Panc1 (cell line): ENCODE measurements around the gene CHTF8. TPM values are rescaled to one million over a fixed set of nuclear protein-coding genes. Genes with fewer than 3 reads are reported as not detected.

ENCODE experiments used
- ATAC-seq: fragments of 200-7000 bp; cut with Tn5 transposase; 2 replicates; pipeline ENCODE4 v1.9.1; 2020; ENCODE audit warnings: mild to moderate bottlenecking, moderate library complexity
- BruUV-seq: library from RNA; stranded (reverse); fragments of 400-500 nt; replicated peaks from 2 replicates; lab custom pipeline; 2021; lab: Mats Ljungman, UMichigan
- CTCF ChIA-PET: fragments of 300-600 bp; sonication (Branson Sonifier 250); formaldehyde crosslinking; loops from one replicate; lab custom pipeline; 2022; ENCODE audit warnings: antibody characterized with exemption; lab: Charles Lee
- POLR2A ChIA-PET: fragments of 300-600 bp; sonication (Branson Sonifier 250); formaldehyde crosslinking; loops from one replicate; lab custom pipeline; 2022; ENCODE audit warnings: antibody characterized with exemption; lab: Charles Lee
- DNase-seq: peaks from one replicate; pipeline ENCODE4 v3.0.0-alpha.2; 2010; ENCODE audit warnings: low read depth, low spot score
- H3K27ac ChIP-seq: 2 replicates; pipeline ENCODE4 v1.5.1; 2011; ENCODE audit warnings: mild to moderate bottlenecking, low read length, inconsistent platforms
- H3K27me3 ChIP-seq: fragments of 200-500 bp; sonication (Bioruptor generic); 2 replicates; pipeline ENCODE4 v1.6.0; 2014; ENCODE audit warnings: low read length, inconsistent platforms; ENCODE audit not compliant: control insufficient read depth, insufficient read depth
- H3K36me3 ChIP-seq: fragments of 200-500 bp; sonication (Bioruptor generic); 2 replicates; pipeline ENCODE4 v1.5.1; 2014; ENCODE audit warnings: inconsistent platforms, mild to moderate bottlenecking, low read length, moderate library complexity; ENCODE audit not compliant: control insufficient read depth, insufficient read depth
- H3K4me1 ChIP-seq: 2 replicates; pipeline ENCODE4 v1.5.1; 2011; ENCODE audit warnings: inconsistent platforms, mild to moderate bottlenecking, low read length, moderate library complexity; ENCODE audit not compliant: control insufficient read depth, insufficient read depth
- H3K4me3 ChIP-seq, 2 experiments: 2 replicates each; pipeline ENCODE4 v1.5.1; 2011 to 2012; ENCODE audit warnings: low read depth in 2 of 2, low read length in 2 of 2, mild to moderate bottlenecking in 2 of 2, inconsistent platforms in 1 of 2, moderate library complexity in 1 of 2
- H3K9me3 ChIP-seq: fragments of 200-500 bp; sonication (Bioruptor generic); 2 replicates; pipeline ENCODE4 v1.5.1; 2014; ENCODE audit warnings: low read depth, mild to moderate bottlenecking, inconsistent platforms, low read length, moderate library complexity; ENCODE audit not compliant: control insufficient read depth, insufficient read depth
- POLR2AphosphoS5 ChIP-seq: IDR thresholded peaks from 2 replicates; pipeline ENCODE4 v1.6.1; 2012; ENCODE audit warnings: mild to moderate bottlenecking, low read depth, low read length, moderate library complexity
- REST ChIP-seq, 2 experiments: IDR thresholded peaks; 2 replicates each; pipeline ENCODE4 v1.6.1; 2011 to 2012; ENCODE audit warnings: low read depth in 2 of 2, control low read depth in 1 of 2, low read length in 1 of 2, mild to moderate bottlenecking in 1 of 2, moderate library complexity in 1 of 2; ENCODE audit not compliant: insufficient read depth in 1 of 2
- SIN3A ChIP-seq: IDR thresholded peaks from 2 replicates; pipeline ENCODE4 v1.6.1; 2012; ENCODE audit warnings: low read depth, mild to moderate bottlenecking, low read length, moderate library complexity, borderline replicate concordance; ENCODE audit not compliant: insufficient read depth
- TCF7L2 ChIP-seq: IDR thresholded peaks from 2 replicates; pipeline ENCODE4 v1.6.1; 2011; ENCODE audit warnings: mild to moderate bottlenecking, low read depth, low read length, inconsistent platforms
- in situ Hi-C: cut with HindIII; loops from 2 replicates; pipeline ENCODE4 v1.10.0; 2016; ENCODE audit warnings: low sequenced_read_pairs, low pct_unique_long_range_greater_than_20kb
- intact Hi-C: fragments of 100-400 bp; cut with micrococcal nuclease; formaldehyde crosslinking; loops from one replicate; pipeline ENCODE4 v1.10.0; 2022; ENCODE audit not compliant: unreplicated experiment
- total RNA-seq: library from RNA; stranded (reverse); gene quantifications from one replicate; pipeline ENCODE4 v1.2.1, GENCODE V29; 2021; ENCODE audit not compliant: unreplicated experiment
- TF ChIP-seq, protein P1 (sequence below): fragments of 450-650 bp; IDR thresholded peaks from 2 replicates; pipeline ENCODE4 v1.5.1; 2017; ENCODE audit warnings: mild to moderate bottlenecking

CHTF8 gene
- total RNA-seq, 1 experiment from 2014 or later, result 116 TPM

DNA sequence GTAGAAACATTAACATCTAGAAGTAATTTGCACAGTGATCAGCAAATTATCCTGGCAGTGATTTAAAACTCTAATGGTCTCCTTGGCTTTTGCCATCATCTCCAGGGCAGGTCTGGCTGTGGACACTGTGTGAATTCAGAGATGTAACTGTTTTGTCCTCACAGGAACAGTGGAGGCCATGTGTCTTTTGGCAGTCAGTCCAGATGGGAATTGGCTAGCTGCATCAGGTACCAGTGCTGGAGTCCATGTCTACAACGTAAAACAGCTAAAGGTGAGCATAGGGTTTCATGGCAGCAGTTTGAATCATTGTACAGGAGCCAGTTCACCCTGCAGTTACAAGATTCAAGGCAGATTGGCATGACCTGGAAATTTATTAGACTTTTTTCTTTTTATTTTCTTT is 27.8 kb upstream of the CHTF8 start:
- in situ Hi-C loops, result no loop called here
- intact Hi-C loops, result no loop called here
- CTCF ChIA-PET, result interaction anchor here (0.8 kb wide), 1 partner anchor 1076 kb away, joined by 6 read pairs; no protein-coding TSS in a partner anchor
- Histone ChIP-seq H3K36me3 (peaks cover 16% of the 10 kb centered on the region), H3K9me3 (no peaks in the 10 kb centered on the region), H3K4me1 (no peaks in the 10 kb centered on the region), H3K27ac (no peak overlapping the region), H3K4me3 (no peak overlapping the region), H3K27me3 (no peaks in the 10 kb centered on the region)
- BruUV-seq, result no TSS peak
- no peak for DNase-seq
- no peak for ATAC-seq
- POLR2A ChIA-PET, result no interaction called here
- TF ChIP-seq POLR2AphosphoS5 (no peak), TCF7L2 (no peak), REST (IDR thresholded peaks at IDR 0.05; ENCODE audit: insufficient read depth in 1 of 2, low read depth in 2 of 2, low read length in 1 of 2) (no peak), SIN3A (no peak)
- TF ChIP-seq, protein P1, sequence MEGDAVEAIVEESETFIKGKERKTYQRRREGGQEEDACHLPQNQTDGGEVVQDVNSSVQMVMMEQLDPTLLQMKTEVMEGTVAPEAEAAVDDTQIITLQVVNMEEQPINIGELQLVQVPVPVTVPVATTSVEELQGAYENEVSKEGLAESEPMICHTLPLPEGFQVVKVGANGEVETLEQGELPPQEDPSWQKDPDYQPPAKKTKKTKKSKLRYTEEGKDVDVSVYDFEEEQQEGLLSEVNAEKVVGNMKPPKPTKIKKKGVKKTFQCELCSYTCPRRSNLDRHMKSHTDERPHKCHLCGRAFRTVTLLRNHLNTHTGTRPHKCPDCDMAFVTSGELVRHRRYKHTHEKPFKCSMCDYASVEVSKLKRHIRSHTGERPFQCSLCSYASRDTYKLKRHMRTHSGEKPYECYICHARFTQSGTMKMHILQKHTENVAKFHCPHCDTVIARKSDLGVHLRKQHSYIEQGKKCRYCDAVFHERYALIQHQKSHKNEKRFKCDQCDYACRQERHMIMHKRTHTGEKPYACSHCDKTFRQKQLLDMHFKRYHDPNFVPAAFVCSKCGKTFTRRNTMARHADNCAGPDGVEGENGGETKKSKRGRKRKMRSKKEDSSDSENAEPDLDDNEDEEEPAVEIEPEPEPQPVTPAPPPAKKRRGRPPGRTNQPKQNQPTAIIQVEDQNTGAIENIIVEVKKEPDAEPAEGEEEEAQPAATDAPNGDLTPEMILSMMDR, result no peak

- H3K27ac ChIP-seq, result no peak overlapping the region
- BruUV-seq, result no TSS peak
- ATAC-seq (no peak), DNase-seq (no peak)
- POLR2A ChIA-PET, result no interaction called here
- CTCF ChIA-PET, result no interaction called here
- H3K36me3 ChIP-seq, result peaks cover 26% of the 10 kb centered on the region
- in situ Hi-C loops (no loop called here), intact Hi-C loops (no loop called here)
- no peaks in the 10 kb centered on the region for H3K9me3 ChIP-seq
- no peaks in the 10 kb centered on the region for H3K4me1 ChIP-seq
- no peaks in the 10 kb centered on the region for H3K27me3 ChIP-seq
- H3K4me3 ChIP-seq, result no peak overlapping the region
- TF ChIP-seq REST (IDR thresholded peaks at IDR 0.05; ENCODE audit: insufficient read depth in 1 of 2, low read depth in 2 of 2, low read length in 1 of 2) (no peak), SIN3A (no peak), POLR2AphosphoS5 (no peak), TCF7L2 (no peak)
- TF ChIP-seq, protein P1, result no peak
These were observed 24.8 kb upstream of the CHTF8 start for GRCh38 chr16:69157196-69157595.
